Subcutaneous adipose tissue (tissue), 4 donors: Measurements from ENCODE around the gene ARHGAP10. TPM values are rescaled to one million over a fixed set of nuclear protein-coding genes. Genes with fewer than 3 reads are reported as not detected.

Experiments
- CTCF ChIP-seq: fragments of 450-650 bp; IDR thresholded peaks from one replicate; pipeline ENCODE4 v1.5.1; 2016; ENCODE audit warnings: low read depth, mild to moderate bottlenecking, control low read depth, antibody characterized with exemption, moderate library complexity
- total RNA-seq, 4 donors: library from RNA; depleted of rRNA; stranded (reverse); fragments of >200 nt; gene quantifications; one replicate each; pipeline ENCODE4 v1.1.0, GENCODE V29; 2016

Gene ARHGAP10
- total RNA-seq, 4 donors from 2014 or later: 77.1 to 129 (median 98.1) TPM

- no peak for TF ChIP-seq CTCF
Observed at GRCh38 chr4:147813109-147813773, 81.4 kb downstream of the ARHGAP10 start.

- no peak for TF ChIP-seq CTCF
Observed at GRCh38 chr4:147813973-147814372, 82.1 kb downstream of the ARHGAP10 start.

GRCh38 chr4:147814376-147814775, 82.5 kb downstream of the ARHGAP10 start:
- no peak for TF ChIP-seq CTCF

GRCh38 chr4:147815741-147816140, 83.9 kb downstream of the ARHGAP10 start:
- no peak for TF ChIP-seq CTCF

- TF ChIP-seq CTCF: no peak
Observed at GRCh38 chr4:147816382-147817254, 84.7 kb downstream of the ARHGAP10 start.

- no peak for TF ChIP-seq CTCF
Observed at GRCh38 chr4:147820975-147821374, 89.1 kb downstream of the ARHGAP10 start.

- TF ChIP-seq CTCF: no peak
Observed at GRCh38 chr4:147821555-147821954, 89.7 kb downstream of the ARHGAP10 start.
